Esophagus muscularis mucosa (tissue), 4 donors: ENCODE results near the gene MMP15.

Experiments used
- EP300 ChIP-seq: sonication (generic); formaldehyde crosslinking; IDR thresholded peaks from one replicate; pipeline ENCODE4 v1.6.1; 2017; ENCODE audit warnings: antibody characterized with exemption
- POLR2A ChIP-seq: fragments of 450-650 bp; IDR thresholded peaks from one replicate; pipeline ENCODE4 v1.6.1; 2017; ENCODE audit warnings: antibody characterized with exemption, moderate library complexity, mild to moderate bottlenecking, low read depth
- POLR2AphosphoS5 ChIP-seq, 2 donors: sonication (generic); formaldehyde crosslinking; IDR thresholded peaks; one replicate each; pipeline ENCODE4 v1.6.1; 2017; ENCODE audit warnings: antibody characterized with exemption in 2 of 2
- TF ChIP-seq, protein P1 (sequence below), 3 experiments: fragments of 200-600 bp in 2 of 3; fragments of 450-650 bp in 1 of 3; sonication (generic) in 2 of 3; IDR thresholded peaks; one replicate each; pipeline ENCODE4 v1.5.1; 2017 to 2019; ENCODE audit warnings: antibody characterized with exemption in 3 of 3, mild to moderate bottlenecking in 2 of 3, moderate library complexity in 1 of 3

DNA sequence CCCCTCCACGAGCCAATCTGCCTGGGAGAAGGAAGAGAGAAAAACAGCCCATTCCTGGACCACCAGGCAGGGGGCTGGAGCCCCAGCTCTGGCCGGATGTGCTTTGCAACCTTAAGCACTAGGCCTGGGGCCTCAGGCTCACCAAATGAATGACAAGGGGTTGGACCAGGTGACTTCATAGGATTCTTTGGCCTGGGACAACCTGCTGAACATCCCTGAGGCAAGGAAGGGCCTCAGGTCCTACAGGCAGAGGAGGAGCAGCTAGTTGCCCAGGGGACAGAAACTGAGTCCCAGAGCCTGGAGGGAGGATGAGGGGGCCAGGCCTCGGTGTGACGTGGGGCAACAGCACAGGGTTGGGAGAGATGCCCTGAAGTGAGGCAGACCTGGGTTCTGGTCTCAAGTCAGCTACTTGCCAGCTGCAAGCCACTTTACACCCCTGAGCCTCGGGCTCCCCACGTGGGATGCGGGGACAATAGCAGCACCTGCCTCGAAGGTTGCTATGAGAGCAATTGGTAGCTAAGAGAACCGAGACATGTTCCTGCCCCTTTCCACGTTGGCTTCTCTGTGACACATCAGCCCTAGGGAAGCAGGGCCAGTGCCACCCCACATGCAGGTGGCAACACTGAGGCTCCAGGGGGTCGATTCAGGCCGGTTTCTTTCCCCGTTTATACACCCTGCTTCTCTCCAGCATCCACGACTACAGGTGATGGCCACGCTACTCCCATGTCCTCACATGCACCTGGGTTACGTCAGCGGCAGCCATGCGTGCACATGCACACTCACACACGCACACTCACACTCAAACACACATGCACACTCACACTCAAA lies 61.0 kb downstream of the MMP15 start:
- TF ChIP-seq, protein P1, sequence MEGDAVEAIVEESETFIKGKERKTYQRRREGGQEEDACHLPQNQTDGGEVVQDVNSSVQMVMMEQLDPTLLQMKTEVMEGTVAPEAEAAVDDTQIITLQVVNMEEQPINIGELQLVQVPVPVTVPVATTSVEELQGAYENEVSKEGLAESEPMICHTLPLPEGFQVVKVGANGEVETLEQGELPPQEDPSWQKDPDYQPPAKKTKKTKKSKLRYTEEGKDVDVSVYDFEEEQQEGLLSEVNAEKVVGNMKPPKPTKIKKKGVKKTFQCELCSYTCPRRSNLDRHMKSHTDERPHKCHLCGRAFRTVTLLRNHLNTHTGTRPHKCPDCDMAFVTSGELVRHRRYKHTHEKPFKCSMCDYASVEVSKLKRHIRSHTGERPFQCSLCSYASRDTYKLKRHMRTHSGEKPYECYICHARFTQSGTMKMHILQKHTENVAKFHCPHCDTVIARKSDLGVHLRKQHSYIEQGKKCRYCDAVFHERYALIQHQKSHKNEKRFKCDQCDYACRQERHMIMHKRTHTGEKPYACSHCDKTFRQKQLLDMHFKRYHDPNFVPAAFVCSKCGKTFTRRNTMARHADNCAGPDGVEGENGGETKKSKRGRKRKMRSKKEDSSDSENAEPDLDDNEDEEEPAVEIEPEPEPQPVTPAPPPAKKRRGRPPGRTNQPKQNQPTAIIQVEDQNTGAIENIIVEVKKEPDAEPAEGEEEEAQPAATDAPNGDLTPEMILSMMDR (IDR thresholded peaks at IDR 0.05) = no peak
- no peak for TF ChIP-seq EP300
- no peak for TF ChIP-seq POLR2A
- no peak for TF ChIP-seq POLR2AphosphoS5 (IDR thresholded peaks at IDR 0.05)
